Renal pelvis (tissue), 3 donors: ENCODE data around the gene ZNF488. TPM values are rescaled to one million over a fixed set of nuclear protein-coding genes. Genes with fewer than 3 reads are reported as not detected.

Source experiments
- polyA plus RNA-seq, 3 donors: library from polyadenylated mRNA; unstranded; fragments of 120-200 nt; gene quantifications; one replicate each; pipeline ENCODE4 v1.2.1, GENCODE V29; 2013; ENCODE audit not compliant: insufficient read length in 3 of 3

The ZNF488 gene
- polyA plus RNA-seq, 3 donors = 4.8 to 5.7 (median 5.4) TPM

Other genes starting within 250 kb of the ZNF488 start
- 1 to 10 TPM; 1.4 to 2.3 (median 1.7) TPM for gene GDF10, start 84.1 kb downstream of the ZNF488 start, polyA plus RNA-seq
- not detected for gene GDF2, start 61.8 kb downstream of the ZNF488 start, polyA plus RNA-seq
- gene RBP3, start 35.9 kb downstream of the ZNF488 start, polyA plus RNA-seq = under 1 TPM; 0.09 to 0.23 (median 0.13) TPM
- gene ANXA8, start 99.8 kb upstream of the ZNF488 start, polyA plus RNA-seq = under 1 TPM; 0.10 to 0.32 (median 0.24) TPM
- gene FAM25G, start 107.4 kb upstream of the ZNF488 start, polyA plus RNA-seq = not detected
- 10 to 100 TPM in 2 of 3 donors, 1 to 10 TPM in 1; 8.5 to 63.7 (median 43.6) TPM for gene AGAP9, start 139.3 kb upstream of the ZNF488 start, polyA plus RNA-seq